GM12878 (cell line): ENCODE data around the gene EEF1A2. TPM values are rescaled to one million over a fixed set of nuclear protein-coding genes. Genes with fewer than 3 reads are reported as not detected.

Experiments
- ATAC-seq: fragments of 200-7000 bp; cut with Tn5 transposase; 3 replicates; pipeline ENCODE4 v1.9.1; 2020; ENCODE audit warnings: mild to moderate bottlenecking, moderate library complexity
- BruUV-seq: library from RNA; stranded (reverse); fragments of 400-500 nt; replicated peaks from 2 replicates; lab custom pipeline; 2021; lab: Mats Ljungman, UMichigan
- CTCF ChIA-PET: fragments of 300-600 bp; sonication (Branson Sonifier 250); formaldehyde crosslinking; extraction: SDS; loops from one replicate; lab custom pipeline; 2021; ENCODE audit warnings: inconsistent platforms; lab: Yijun Ruan, JAX
- POLR2A ChIA-PET: fragments of 350-600 bp; formaldehyde crosslinking; extraction: SDS; loops from one replicate; lab custom pipeline; 2021; ENCODE audit warnings: inconsistent platforms; lab: Charles Lee
- RAD21 ChIA-PET: fragments of 300-600 bp; sonication (Branson Sonifier 250); formaldehyde crosslinking; loops from one replicate; lab custom pipeline; 2023; ENCODE audit warnings: antibody characterized with exemption; ENCODE audit not compliant: unreplicated experiment; lab: Charles Lee
- SMC1A ChIA-PET: fragments of 300-600 bp; sonication (Branson Sonifier 250); formaldehyde crosslinking; loops from one replicate; lab custom pipeline; 2023; ENCODE audit not compliant: unreplicated experiment, uncharacterized antibody; lab: Charles Lee
- DNase-seq: peaks from one replicate; pipeline ENCODE4 v3.0.0-alpha.2; 2011; ENCODE audit warnings: low read depth, low spot score
- FAIRE-seq: peaks from 3 replicates; lab custom pipeline; 2011; peaks lifted over from hg19 to GRCh38; lab: Jason Lieb, UNC
- H2AFZ ChIP-seq: 2 replicates; pipeline ENCODE4 v1.6.0; 2011; ENCODE audit warnings: low read depth, low read length, control low read depth; ENCODE audit not compliant: control insufficient read depth
- H3K27ac ChIP-seq: 2 replicates; pipeline ENCODE4 v1.5.1; 2011; ENCODE audit warnings: control low read depth; ENCODE audit not compliant: control insufficient read depth, insufficient read depth
- H3K27me3 ChIP-seq, 2 experiments: replicated peaks in 1 of 2; 2 replicates each; pipeline versions ENCODE4 v1.6.0 to v1.6.1; 2011; ENCODE audit warnings: low read length in 1 of 2; ENCODE audit not compliant: control insufficient read depth in 2 of 2, insufficient read depth in 2 of 2
- H3K36me3 ChIP-seq, 2 experiments: 2 replicates each; pipeline ENCODE4 v1.5.1; 2011; ENCODE audit warnings: low read length in 1 of 2; ENCODE audit not compliant: control insufficient read depth in 2 of 2, insufficient read depth in 2 of 2
- H3K4me1 ChIP-seq: 2 replicates; pipeline ENCODE4 v1.6.1; 2011; ENCODE audit warnings: mild to moderate bottlenecking, low read length, moderate library complexity, mixed read lengths; ENCODE audit not compliant: control insufficient read depth, insufficient read depth
- H3K4me2 ChIP-seq: 2 replicates; pipeline ENCODE4 v1.6.0; 2011; ENCODE audit warnings: control low read depth; ENCODE audit not compliant: control insufficient read depth, insufficient read depth
- H3K4me3 ChIP-seq: fragments of 200-600 bp; sonication (generic); 2 replicates; pipeline ENCODE4 v1.5.1; 2016
- H3K79me2 ChIP-seq: 2 replicates; pipeline ENCODE4 v1.6.0; 2011; ENCODE audit warnings: low read length; ENCODE audit not compliant: control insufficient read depth, insufficient read depth
- H3K9ac ChIP-seq: 2 replicates; pipeline ENCODE4 v1.8.0; 2011; ENCODE audit warnings: low read length, control low read depth, mixed read lengths; ENCODE audit not compliant: control insufficient read depth, insufficient read depth
- H3K9me3 ChIP-seq: replicated peaks from 3 replicates; pipeline ENCODE4 v1.5.1; 2011; ENCODE audit warnings: mild to moderate bottlenecking, low read length; ENCODE audit not compliant: control insufficient read depth, insufficient read depth
- H4K20me1 ChIP-seq: 2 replicates; pipeline ENCODE4 v1.6.0; 2011; ENCODE audit not compliant: control insufficient read depth, insufficient read depth
- CHD1 ChIP-seq: IDR thresholded peaks from 2 replicates; pipeline ENCODE4 v1.6.1; 2012; ENCODE audit warnings: low read depth, low read length, improper control_type of control experiment
- CREB1 ChIP-seq: IDR thresholded peaks from 2 replicates; pipeline ENCODE4 v1.6.1; 2012; ENCODE audit warnings: low read depth, mild to moderate bottlenecking, inconsistent platforms
- EP300 ChIP-seq, 2 experiments: fragments of 150-350 bp in 1 of 2; IDR thresholded peaks; 2 replicates each; pipeline ENCODE4 v1.6.1; 2011 to 2012; ENCODE audit warnings: low read depth in 2 of 2, low read length in 2 of 2, borderline replicate concordance in 1 of 2, improper control_type of control experiment in 1 of 2, inconsistent platforms in 1 of 2; ENCODE audit not compliant: control insufficient read depth in 1 of 2
- KAT2A ChIP-seq: conservative IDR thresholded peaks from 2 replicates; pipeline ENCODE4 v1.6.1; 2011; ENCODE audit warnings: low read depth, low read length; ENCODE audit not compliant: control insufficient read depth
- PAX8 ChIP-seq: fragments of 450-650 bp; IDR thresholded peaks from 2 replicates; pipeline ENCODE4 v1.6.1; 2017; ENCODE audit warnings: mild to moderate bottlenecking, moderate library complexity
- POLR2AphosphoS5 ChIP-seq: IDR thresholded peaks from 2 replicates; pipeline ENCODE4 v1.6.1; 2011; ENCODE audit warnings: mild to moderate bottlenecking, low read length, inconsistent platforms
- REST ChIP-seq: IDR thresholded peaks from 2 replicates; pipeline ENCODE4 v1.6.1; 2012; ENCODE audit warnings: mild to moderate bottlenecking, low read depth, low read length
- TCF3 ChIP-seq: IDR thresholded peaks from 2 replicates; pipeline ENCODE4 v1.6.1; 2012; ENCODE audit warnings: low read depth, mild to moderate bottlenecking, low read length, borderline replicate concordance; ENCODE audit not compliant: insufficient read depth
- WGBS: methylation state at CpG from one replicate; pipeline ENCODE4 v1.1.6; 2016; ENCODE audit warnings: low lambda C conversion rate; ENCODE audit not compliant: insufficient replicate concordance, insufficient coverage; ENCODE audit errors: missing lambda C conversion rate; 5-methylcytosine and 5-hydroxymethylcytosine counted together
- in situ Hi-C: fragments of 300-500 bp; cut with MboI; formaldehyde crosslinking; loops from 9 replicates; pipeline ENCODE4 v1.14.3; 2018; ENCODE audit warnings: mixed read lengths
- intact Hi-C: fragments of 100-400 bp; cut with micrococcal nuclease; formaldehyde crosslinking; loops from one replicate; pipeline ENCODE4 v1.14.2; 2022; ENCODE audit not compliant: unreplicated experiment
- polyA plus RNA-seq, 11 experiments: library from polyadenylated mRNA; depleted of rRNA in 4 of 11; unstranded in 6 of 11; stranded (reverse) in 5 of 11; fragments of >200 nt; fragmentation: Nextera tagmentation in 4 of 11; fragmentation: Illumina TruSeq in 1 of 11; extraction: Ambion mirVana in 4 of 11; extraction: Trizol in 1 of 11; gene quantifications; 1 replicate in 1 of 11; 2 replicates in 10 of 11; pipeline versions ENCODE4 v1.2.1 to v1.2.3, GENCODE V29; 2011 to 2016; ENCODE audit warnings: inconsistent platforms in 2 of 11, missing spikeins in 2 of 11, low read depth in 1 of 11
- total RNA-seq, 4 experiments: library from RNA; depleted of rRNA in 3 of 4; stranded (reverse); fragments of >200 nt in 3 of 4; fragmentation: Illumina TruSeq in 1 of 4; extraction: Trizol in 1 of 4; gene quantifications; 2 replicates each; pipeline versions ENCODE4 v1.2.1 to v1.2.3, GENCODE V29; 2013 to 2021
- TF ChIP-seq, protein P1 (sequence below): fragments of 450-650 bp; IDR thresholded peaks from 2 replicates; pipeline ENCODE4 v1.6.1; 2016; ENCODE audit warnings: mild to moderate bottlenecking

Gene EEF1A2
- total and polyA plus RNA-seq, 10 of the 15 experiments (the other 5 are each of a cell fraction or from before 2014, with no cell fraction given) = 0.56 TPM; not detected in 9

GRCh38 chr20:63462244-63462643, 36.6 kb downstream of the EEF1A2 start (continued):
- TF ChIP-seq EP300 (IDR thresholded peaks at IDR 0.05; ENCODE audit: borderline replicate concordance in 1 of 2, control insufficient read depth in 1 of 2, low read depth in 2 of 2, low read length in 2 of 2) = no peak
- TF ChIP-seq, protein P1, sequence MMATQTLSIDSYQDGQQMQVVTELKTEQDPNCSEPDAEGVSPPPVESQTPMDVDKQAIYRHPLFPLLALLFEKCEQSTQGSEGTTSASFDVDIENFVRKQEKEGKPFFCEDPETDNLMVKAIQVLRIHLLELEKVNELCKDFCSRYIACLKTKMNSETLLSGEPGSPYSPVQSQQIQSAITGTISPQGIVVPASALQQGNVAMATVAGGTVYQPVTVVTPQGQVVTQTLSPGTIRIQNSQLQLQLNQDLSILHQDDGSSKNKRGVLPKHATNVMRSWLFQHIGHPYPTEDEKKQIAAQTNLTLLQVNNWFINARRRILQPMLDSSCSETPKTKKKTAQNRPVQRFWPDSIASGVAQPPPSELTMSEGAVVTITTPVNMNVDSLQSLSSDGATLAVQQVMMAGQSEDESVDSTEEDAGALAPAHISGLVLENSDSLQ = no peak
- TF ChIP-seq, all 136 proteins: peak for 0

- in situ Hi-C loops = no loop called here
- Histone ChIP-seq H3K36me3 (no peaks in the 10 kb centered on the region), H3K4me1 (no peaks in the 10 kb centered on the region), H3K9ac (no peak overlapping the region)
- TF ChIP-seq POLR2AphosphoS5 (no peak), CREB1 (no peak), REST (peak; percentile 90), TCF3 (no peak), KAT2A (no peak), PAX8 (no peak), CHD1 (no peak)
- TF ChIP-seq, all 136 proteins: peak for 1
- H3K79me2 ChIP-seq = no peaks in the 10 kb centered on the region
- H3K9me3 ChIP-seq = no peaks in the 10 kb centered on the region
- 52% methylated on average over 21 of the region's 22 CpGs for WGBS
- H3K27ac ChIP-seq = no peak overlapping the region
- no peak for DNase-seq
- H4K20me1 ChIP-seq = no peaks in the 10 kb centered on the region
- no peaks in the 10 kb centered on the region; a peak in 2 of 4 replicates for H3K27me3 ChIP-seq
- BruUV-seq = no TSS peak
- ATAC-seq = no peak
- no peak overlapping the region for H3K4me2 ChIP-seq
- intact Hi-C loops = no loop called here
- no peak overlapping the region for H3K4me3 ChIP-seq
- ChIA-PET SMC1A (no interaction called here), POLR2A (no interaction called here), CTCF (no interaction called here), RAD21 (no interaction called here)
- H2AFZ ChIP-seq = no peak overlapping the region
- FAIRE-seq = no peak
Observed at GRCh38 chr20:63461104-63461763, 37.6 kb downstream of the EEF1A2 start.
